Measurements from ENCODE around the gene C10orf90.

C10orf90 gene

DNA sequence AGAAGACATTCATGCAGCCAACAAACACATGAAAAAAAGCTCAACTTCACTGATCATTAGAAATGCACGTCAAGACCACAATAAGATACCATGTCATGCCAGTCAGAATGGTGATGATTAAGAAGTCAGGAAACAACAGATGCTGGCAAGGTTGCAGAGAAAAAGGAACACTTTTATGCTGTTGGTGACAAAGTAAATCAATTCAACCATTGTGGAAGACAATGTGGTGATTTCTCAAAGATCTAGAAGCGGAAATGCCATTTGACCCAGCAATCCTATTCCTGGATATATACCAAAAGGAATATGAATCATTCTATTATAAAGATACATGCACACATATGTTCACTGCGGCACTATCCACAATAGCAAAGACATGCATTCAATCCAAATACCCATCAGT, 77.6 kb downstream of the C10orf90 start:
- no peaks in the 10 kb centered on the region for H3K4me1 Mint-ChIP-seq (ENCODE audit: low read depth)
- no peak overlapping the region for H3K27ac Mint-ChIP-seq
- H3K4me3 Mint-ChIP-seq = no peak overlapping the region
- peaks cover 4% of the 10 kb centered on the region for H3K27me3 Mint-ChIP-seq
- no peaks in the 10 kb centered on the region for H3K9me3 Mint-ChIP-seq (ENCODE audit: low read depth)
- no peaks in the 10 kb centered on the region for H3K36me3 Mint-ChIP-seq

GRCh38 chr10:126588024-126588423, 82.5 kb downstream of the C10orf90 start:
- H3K4me1 Mint-ChIP-seq (ENCODE audit: low read depth) = no peaks in the 10 kb centered on the region
- no peaks in the 10 kb centered on the region for H3K36me3 Mint-ChIP-seq
- H3K27ac Mint-ChIP-seq = no peak overlapping the region

DNA sequence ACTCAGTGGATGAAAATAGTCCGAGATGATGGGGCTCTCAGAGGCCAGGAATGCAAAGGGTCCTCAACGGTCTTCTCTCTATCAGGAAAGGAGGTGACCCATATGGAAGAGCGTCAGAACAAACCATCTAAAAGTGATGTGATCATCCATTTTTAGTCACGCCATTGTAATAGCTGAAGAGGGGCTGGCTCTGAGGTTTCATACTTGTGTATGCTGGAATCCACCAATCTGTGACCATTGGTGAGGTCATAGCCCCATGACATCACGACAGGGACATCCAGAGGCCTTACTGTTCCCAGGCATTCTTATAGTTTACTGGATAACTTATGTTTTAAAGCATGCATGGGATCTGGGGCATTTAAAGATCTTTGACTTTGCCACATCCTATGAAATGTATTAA, 83.6 kb downstream of the C10orf90 start:
- Mint-ChIP-seq H3K9me3 (ENCODE audit: low read depth) (no peaks in the 10 kb centered on the region), H3K4me3 (no peak overlapping the region), H3K4me1 (ENCODE audit: low read depth) (no peaks in the 10 kb centered on the region), H3K27ac (no peak overlapping the region), H3K36me3 (no peaks in the 10 kb centered on the region), H3K27me3 (peaks cover 4% of the 10 kb centered on the region)

More at GRCh38 chr10:126588024-126588423, 82.5 kb downstream of the C10orf90 start:
- H3K9me3 Mint-ChIP-seq (ENCODE audit: low read depth) = no peaks in the 10 kb centered on the region
- peaks cover 4% of the 10 kb centered on the region for H3K27me3 Mint-ChIP-seq
- H3K4me3 Mint-ChIP-seq = no peak overlapping the region

- H3K27ac Mint-ChIP-seq = no peak overlapping the region
- no peaks in the 10 kb centered on the region for H3K9me3 Mint-ChIP-seq (ENCODE audit: low read depth)
- H3K4me3 Mint-ChIP-seq = no peak overlapping the region
- H3K4me1 Mint-ChIP-seq (ENCODE audit: low read depth) = no peaks in the 10 kb centered on the region
- H3K36me3 Mint-ChIP-seq = no peaks in the 10 kb centered on the region
- H3K27me3 Mint-ChIP-seq = peaks cover 2% of the 10 kb centered on the region
These were observed 84.4 kb downstream of the C10orf90 start for GRCh38 chr10:126586128-126586527.

DNA sequence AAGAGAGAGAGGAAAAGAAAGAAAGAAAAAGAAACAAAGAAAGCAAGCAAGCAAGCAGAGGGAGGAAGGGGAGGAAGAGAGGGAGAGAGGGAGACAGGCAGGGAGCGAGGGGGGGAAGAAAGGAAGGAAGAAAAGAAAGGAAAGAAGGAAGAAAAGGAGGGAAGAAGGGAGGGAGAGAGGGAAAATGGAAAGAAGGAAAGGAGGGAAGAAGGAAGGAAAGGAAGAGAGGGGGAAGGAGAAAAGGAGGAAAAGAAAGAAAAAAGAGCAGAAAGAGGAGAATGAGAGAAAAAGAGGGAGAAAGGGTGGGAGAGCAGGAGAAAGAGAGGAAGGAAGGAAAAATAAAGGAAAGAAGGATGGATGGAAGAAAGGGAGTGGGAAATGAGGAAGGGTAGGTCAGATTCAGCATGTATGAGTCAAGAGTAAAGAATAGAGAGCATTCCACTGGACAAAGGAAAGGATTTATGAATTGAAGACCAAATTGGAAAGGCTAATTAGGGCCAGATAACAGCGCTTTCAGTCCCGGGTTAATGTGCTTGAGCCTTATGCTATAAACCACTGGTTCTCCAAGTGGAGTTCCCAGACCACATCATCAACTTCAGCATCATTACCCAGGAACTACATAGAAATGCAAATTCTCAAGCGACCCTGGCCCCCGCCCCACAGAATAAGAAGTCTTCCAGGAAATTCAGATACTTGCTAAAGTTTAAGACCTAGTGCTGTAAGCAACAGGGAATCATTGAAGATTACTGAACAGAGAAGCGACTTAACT, 85.1 kb downstream of the C10orf90 start:
- Mint-ChIP-seq H3K27ac (no peak overlapping the region), H3K27me3 (peaks cover 5% of the 10 kb centered on the region), H3K9me3 (ENCODE audit: low read depth) (no peaks in the 10 kb centered on the region), H3K4me1 (ENCODE audit: low read depth) (no peaks in the 10 kb centered on the region), H3K36me3 (no peaks in the 10 kb centered on the region), H3K4me3 (no peak overlapping the region)

- Mint-ChIP-seq H3K36me3 (no peaks in the 10 kb centered on the region), H3K27me3 (peaks cover 5% of the 10 kb centered on the region), H3K4me1 (ENCODE audit: low read depth) (no peaks in the 10 kb centered on the region), H3K9me3 (ENCODE audit: low read depth) (no peaks in the 10 kb centered on the region), H3K4me3 (no peak overlapping the region), H3K27ac (no peak overlapping the region)
These were observed 85.7 kb downstream of the C10orf90 start for GRCh38 chr10:126584836-126585235.

- Mint-ChIP-seq H3K27ac (no peak overlapping the region), H3K9me3 (ENCODE audit: low read depth) (no peaks in the 10 kb centered on the region), H3K27me3 (peaks cover 5% of the 10 kb centered on the region), H3K4me1 (ENCODE audit: low read depth) (no peaks in the 10 kb centered on the region), H3K4me3 (no peak overlapping the region), H3K36me3 (no peaks in the 10 kb centered on the region)
These were observed 86.8 kb downstream of the C10orf90 start for GRCh38 chr10:126583552-126584200.

GRCh38 chr10:126581648-126582046, 88.8 kb downstream of the C10orf90 start:
- H3K4me1 Mint-ChIP-seq (ENCODE audit: low read depth) = no peaks in the 10 kb centered on the region
- H3K9me3 Mint-ChIP-seq (ENCODE audit: low read depth) = no peaks in the 10 kb centered on the region
- no peak overlapping the region for H3K27ac Mint-ChIP-seq
- H3K27me3 Mint-ChIP-seq = peaks cover 3% of the 10 kb centered on the region
- no peak overlapping the region for H3K4me3 Mint-ChIP-seq
- no peaks in the 10 kb centered on the region for H3K36me3 Mint-ChIP-seq

DNA sequence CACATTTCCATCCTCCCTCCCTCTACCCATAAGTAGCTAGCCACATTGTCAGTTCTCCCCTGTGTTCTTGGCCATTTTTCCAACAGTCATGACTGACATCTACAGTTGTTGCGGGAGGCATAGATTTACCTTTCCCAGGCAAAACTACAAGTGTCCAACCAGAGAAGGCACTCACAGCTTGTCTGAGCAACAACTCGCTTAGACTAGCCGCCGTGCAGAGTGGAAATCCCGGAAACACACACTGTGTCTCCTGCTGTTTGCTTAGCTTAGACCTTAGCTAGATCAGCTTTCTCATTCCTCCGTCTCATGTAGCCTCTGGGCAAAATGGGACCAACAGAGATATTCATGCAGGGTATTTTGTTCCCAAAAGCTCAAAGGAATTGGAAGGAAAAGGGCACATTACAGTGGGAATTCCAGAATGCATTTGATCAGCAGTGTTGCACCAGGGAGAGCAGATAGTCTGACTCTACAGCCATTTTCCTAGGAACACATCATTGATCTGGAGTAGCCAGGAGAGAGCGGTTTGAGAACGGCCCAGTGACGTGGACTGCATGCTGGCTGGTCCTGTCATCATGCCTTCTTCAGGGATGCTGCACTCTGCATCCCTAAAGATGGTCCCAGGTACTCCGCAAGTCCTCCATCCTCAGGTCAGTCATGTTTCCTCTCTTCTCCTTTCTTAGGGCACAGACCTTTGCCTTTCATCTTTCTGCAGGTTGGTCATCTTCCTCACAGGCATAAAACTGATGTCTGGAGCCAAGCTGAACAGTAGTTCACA, 89.4 kb downstream of the C10orf90 start:
- Mint-ChIP-seq H3K9me3 (ENCODE audit: low read depth) (no peaks in the 10 kb centered on the region), H3K4me1 (ENCODE audit: low read depth) (no peaks in the 10 kb centered on the region), H3K27me3 (peaks cover 3% of the 10 kb centered on the region), H3K27ac (no peak overlapping the region), H3K4me3 (no peak overlapping the region), H3K36me3 (no peaks in the 10 kb centered on the region)

DNA sequence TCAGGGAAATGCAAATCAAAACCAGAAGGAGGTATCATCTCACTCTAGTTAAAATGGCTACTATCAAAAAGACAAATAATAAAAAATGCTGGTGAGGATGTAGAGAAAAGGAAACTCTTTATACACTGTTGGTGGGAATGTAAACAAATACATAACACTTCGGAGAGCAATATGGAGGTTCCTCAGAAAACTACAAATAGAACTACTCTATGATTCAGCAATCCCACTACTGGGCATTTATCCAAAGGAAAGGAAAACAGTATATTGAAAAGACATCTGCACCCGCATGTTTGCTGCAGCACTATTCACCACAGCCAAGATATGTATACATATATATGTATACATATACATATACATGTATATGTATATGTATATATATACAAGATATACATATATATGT, 94.2 kb downstream of the C10orf90 start:
- no peaks in the 10 kb centered on the region for H3K36me3 Mint-ChIP-seq
- peaks cover 5% of the 10 kb centered on the region for H3K9me3 Mint-ChIP-seq (ENCODE audit: low read depth)
- no peaks in the 10 kb centered on the region for H3K4me1 Mint-ChIP-seq (ENCODE audit: low read depth)
- H3K27me3 Mint-ChIP-seq = peaks cover 3% of the 10 kb centered on the region
- no peak overlapping the region for H3K27ac Mint-ChIP-seq
- H3K4me3 Mint-ChIP-seq = no peak overlapping the region

DNA sequence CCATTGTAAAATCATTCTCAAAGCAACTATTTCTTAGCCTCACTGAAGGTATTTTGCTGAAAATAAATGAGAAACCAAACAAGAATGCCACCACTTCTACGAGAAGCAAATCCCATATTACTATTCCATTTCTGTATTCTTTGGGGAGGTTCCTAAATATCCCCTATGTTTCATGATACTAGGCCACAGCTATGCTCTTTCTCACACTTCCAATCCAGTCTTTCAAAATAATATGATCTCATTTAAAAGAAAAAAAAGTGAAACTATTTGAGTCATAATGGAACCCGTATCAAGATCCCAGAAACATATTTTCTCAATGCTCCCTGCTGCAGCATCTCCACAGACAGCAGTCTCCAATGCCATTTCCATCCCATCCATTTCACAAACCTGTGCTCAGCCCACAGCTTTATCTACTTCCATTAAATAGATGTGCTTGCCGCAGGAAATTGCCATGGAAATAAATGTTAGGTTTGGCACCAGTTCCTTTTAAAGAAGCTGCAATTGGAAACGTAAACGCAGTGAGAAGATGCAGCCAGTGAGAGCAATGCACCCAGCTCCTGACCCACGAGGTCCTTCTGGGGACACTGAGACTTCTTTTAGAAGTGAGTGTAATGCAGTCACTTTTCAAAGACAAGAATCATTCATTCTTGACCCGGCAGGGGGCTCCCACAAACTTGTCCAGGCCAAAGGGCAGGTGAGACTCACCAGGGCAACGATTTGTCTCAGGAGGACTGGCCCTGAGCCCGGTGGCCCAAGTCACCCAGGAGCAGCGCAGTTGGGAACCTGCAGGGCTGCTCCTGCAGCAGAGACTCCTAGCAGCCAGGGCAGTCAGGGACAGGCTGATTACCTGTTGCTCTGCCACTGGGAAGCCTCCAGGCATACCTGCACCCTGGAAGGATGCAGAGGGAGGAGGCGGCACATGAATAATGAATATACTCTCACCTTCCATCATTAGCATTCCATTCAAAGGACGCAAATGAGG, 99.6 kb downstream of the C10orf90 start:
- Mint-ChIP-seq H3K4me1 (ENCODE audit: low read depth) (no peaks in the 10 kb centered on the region), H3K4me3 (no peak overlapping the region)

GRCh38 chr10:126570245-126570570, 100.3 kb downstream of the C10orf90 start:
- Mint-ChIP-seq H3K4me1 (ENCODE audit: low read depth) (no peaks in the 10 kb centered on the region), H3K9me3 (ENCODE audit: low read depth) (peaks cover 7% of the 10 kb centered on the region), H3K36me3 (no peaks in the 10 kb centered on the region), H3K27me3 (no peaks in the 10 kb centered on the region), H3K27ac (no peak overlapping the region), H3K4me3 (no peak overlapping the region)

More for the DNA sequence above, 99.6 kb downstream of the C10orf90 start:
- no peak overlapping the region for H3K27ac Mint-ChIP-seq
- no peaks in the 10 kb centered on the region for H3K27me3 Mint-ChIP-seq
- no peaks in the 10 kb centered on the region for H3K36me3 Mint-ChIP-seq
- peaks cover 5% of the 10 kb centered on the region for H3K9me3 Mint-ChIP-seq (ENCODE audit: low read depth)

DNA sequence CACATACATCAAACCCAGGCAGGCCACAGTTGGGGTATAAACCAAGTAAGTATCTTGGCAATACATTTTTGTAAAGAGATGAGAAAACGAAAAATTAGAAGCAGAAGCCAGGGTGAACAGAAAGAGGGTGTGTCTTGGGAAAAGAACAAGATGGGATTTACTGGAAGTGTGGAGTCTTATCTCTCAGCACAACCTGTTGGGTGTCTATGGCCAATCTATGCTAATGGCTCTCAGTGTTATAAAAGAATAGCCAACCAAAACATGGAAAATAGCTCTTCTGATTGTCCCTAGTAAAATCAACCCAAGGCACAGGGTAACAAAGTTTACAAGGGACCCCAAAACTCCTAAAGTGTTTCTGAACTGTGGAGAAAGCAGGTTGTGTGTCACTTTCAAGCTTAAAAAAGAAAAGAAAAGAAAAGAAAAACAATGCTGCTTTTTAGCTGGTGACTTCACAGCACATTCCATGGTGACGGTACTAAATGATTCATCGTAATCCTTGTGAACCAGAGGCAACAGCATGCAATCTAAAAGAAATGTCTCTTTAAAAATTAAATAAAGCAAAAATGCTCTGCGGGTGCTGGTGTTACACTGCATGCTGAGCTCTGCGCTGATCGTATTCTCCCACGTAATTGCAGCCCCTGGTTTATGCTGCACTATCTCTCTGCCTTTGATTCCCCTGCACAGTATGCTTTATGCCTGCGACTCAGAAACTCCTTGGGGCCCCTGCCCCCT, 100.8 kb downstream of the C10orf90 start:
- Mint-ChIP-seq H3K4me1 (ENCODE audit: low read depth) (no peaks in the 10 kb centered on the region), H3K9me3 (ENCODE audit: low read depth) (peaks cover 4% of the 10 kb centered on the region), H3K27ac (no peak overlapping the region), H3K27me3 (no peaks in the 10 kb centered on the region), H3K4me3 (no peak overlapping the region), H3K36me3 (no peaks in the 10 kb centered on the region)

- Mint-ChIP-seq H3K27me3 (no peaks in the 10 kb centered on the region), H3K36me3 (no peaks in the 10 kb centered on the region), H3K27ac (no peak overlapping the region), H3K4me3 (no peak overlapping the region), H3K9me3 (ENCODE audit: low read depth) (peaks cover 4% of the 10 kb centered on the region), H3K4me1 (ENCODE audit: low read depth) (no peaks in the 10 kb centered on the region)
These were observed 101.6 kb downstream of the C10orf90 start for GRCh38 chr10:126568809-126569385.

All from activated naive CD8-positive, alpha-beta T cell (primary cell).